ENCODE measurements around the gene ARHGEF9.
"Not testable (repeated sequence)": the region's sequence is repeated elsewhere in the genome, so short reads cannot be mapped to it uniquely, and the experiment has no call there.

Gene ARHGEF9

GRCh38 chrX:63656871-63657580 is 128.0 kb downstream of the ARHGEF9 start:
- Histone ChIP-seq H3K4me3 (ENCODE audit: low read depth in 1 of 2, low read length in 2 of 2) (no peak overlapping the region), H3K4me2 (ENCODE audit: insufficient read depth, low read length) (no peak overlapping the region), H4K20me1 (ENCODE audit: insufficient read depth, low read length) (no peaks in the 10 kb centered on the region), H3K79me2 (ENCODE audit: insufficient read depth, low read length) (no peaks in the 10 kb centered on the region), H3K9ac (ENCODE audit: low read depth, low read length) (no peak overlapping the region), H3K36me3 (ENCODE audit: insufficient read depth, low read length) (peaks cover 57% of the 10 kb centered on the region), H3K27me3 (ENCODE audit: insufficient read depth, low read length, poor library complexity) (no peaks in the 10 kb centered on the region), H3K4me1 (ENCODE audit: insufficient read depth, low read length) (no peaks in the 10 kb centered on the region), H2AFZ (ENCODE audit: low read depth, low read length) (no peak overlapping the region), H3K27ac (ENCODE audit: low read length) (no peak overlapping the region), H3K9me3 (ENCODE audit: insufficient read depth, low read length, severe bottlenecking) (no peaks in the 10 kb centered on the region)
- ATAC-seq (ENCODE audit: insufficient read depth, low read depth) (no peak), DNase-seq (no peak)
- no peak for TF ChIP-seq CTCF (IDR thresholded peaks at IDR 0.05; ENCODE audit: borderline replicate concordance, extremely low read depth, low read length, poor library complexity, severe bottlenecking)
- no peak for TF ChIP-seq EZH2 (IDR thresholded peaks at IDR 0.05; ENCODE audit: borderline replicate concordance, low read depth, low read length, severe bottlenecking)

GRCh38 chrX:63652086-63652765 is 132.8 kb downstream of the ARHGEF9 start:
- Histone ChIP-seq H3K9me3 (ENCODE audit: insufficient read depth, low read length, severe bottlenecking) (no peaks in the 10 kb centered on the region), H4K20me1 (ENCODE audit: insufficient read depth, low read length) (no peaks in the 10 kb centered on the region), H3K9ac (ENCODE audit: low read depth, low read length) (no peak overlapping the region), H3K36me3 (ENCODE audit: insufficient read depth, low read length) (peaks cover 36% of the 10 kb centered on the region), H3K4me1 (ENCODE audit: insufficient read depth, low read length) (no peaks in the 10 kb centered on the region), H3K27me3 (ENCODE audit: insufficient read depth, low read length, poor library complexity) (no peaks in the 10 kb centered on the region), H3K27ac (ENCODE audit: low read length) (no peak overlapping the region), H3K4me2 (ENCODE audit: insufficient read depth, low read length) (no peak overlapping the region), H2AFZ (ENCODE audit: low read depth, low read length) (no peak overlapping the region), H3K4me3 (ENCODE audit: low read depth in 1 of 2, low read length in 2 of 2) (no peak overlapping the region), H3K79me2 (ENCODE audit: insufficient read depth, low read length) (no peaks in the 10 kb centered on the region)
- DNase-seq (no peak), ATAC-seq (ENCODE audit: insufficient read depth, low read depth) (no peak)
- TF ChIP-seq CTCF (IDR thresholded peaks at IDR 0.05; ENCODE audit: borderline replicate concordance, extremely low read depth, low read length, poor library complexity, severe bottlenecking) (no peak), EZH2 (IDR thresholded peaks at IDR 0.05; ENCODE audit: borderline replicate concordance, low read depth, low read length, severe bottlenecking) (no peak)

GRCh38 chrX:63645748-63646147 is 139.3 kb downstream of the ARHGEF9 start:
- H3K4me2 ChIP-seq (ENCODE audit: insufficient read depth, low read length); H3K27me3 ChIP-seq (ENCODE audit: insufficient read depth, low read length, poor library complexity); H3K79me2 ChIP-seq (ENCODE audit: insufficient read depth, low read length); H3K4me3 ChIP-seq (ENCODE audit: low read depth in 1 of 2, low read length in 2 of 2); H3K4me1 ChIP-seq (ENCODE audit: insufficient read depth, low read length); DNase-seq; H3K9ac ChIP-seq (ENCODE audit: low read depth, low read length); H4K20me1 ChIP-seq (ENCODE audit: insufficient read depth, low read length); ATAC-seq (ENCODE audit: insufficient read depth, low read depth); H3K27ac ChIP-seq (ENCODE audit: low read length); H2AFZ ChIP-seq (ENCODE audit: low read depth, low read length); H3K36me3 ChIP-seq (ENCODE audit: insufficient read depth, low read length); H3K9me3 ChIP-seq (ENCODE audit: insufficient read depth, low read length, severe bottlenecking): not testable (repeated sequence)

GRCh38 chrX:63635750-63636149 is 149.3 kb downstream of the ARHGEF9 start:
- no peak for TF ChIP-seq CTCF (IDR thresholded peaks at IDR 0.05; ENCODE audit: borderline replicate concordance, extremely low read depth, low read length, poor library complexity, severe bottlenecking)
- TF ChIP-seq EZH2 (IDR thresholded peaks at IDR 0.05; ENCODE audit: borderline replicate concordance, low read depth, low read length, severe bottlenecking): no peak
- no peak overlapping the region for H3K9ac ChIP-seq (ENCODE audit: low read depth, low read length)
- H3K27me3 ChIP-seq (ENCODE audit: insufficient read depth, low read length, poor library complexity): no peaks in the 10 kb centered on the region
- H3K4me1 ChIP-seq (ENCODE audit: insufficient read depth, low read length): no peaks in the 10 kb centered on the region
- no peaks in the 10 kb centered on the region for H4K20me1 ChIP-seq (ENCODE audit: insufficient read depth, low read length)
- H3K4me2 ChIP-seq (ENCODE audit: insufficient read depth, low read length): no peak overlapping the region
- no peak for ATAC-seq (ENCODE audit: insufficient read depth, low read depth)
- peaks cover 58% of the 10 kb centered on the region for H3K36me3 ChIP-seq (ENCODE audit: insufficient read depth, low read length)
- DNase-seq: no peak
- H3K4me3 ChIP-seq (ENCODE audit: low read depth in 1 of 2, low read length in 2 of 2): no peak overlapping the region
- H2AFZ ChIP-seq (ENCODE audit: low read depth, low read length): no peak overlapping the region
- no peak overlapping the region for H3K27ac ChIP-seq (ENCODE audit: low read length)
- no peaks in the 10 kb centered on the region for H3K79me2 ChIP-seq (ENCODE audit: insufficient read depth, low read length)
- peaks cover 10% of the 10 kb centered on the region for H3K9me3 ChIP-seq (ENCODE audit: insufficient read depth, low read length, severe bottlenecking)
